GM12872 (cell line): ENCODE results near the gene SARDH.
A peak's percentile ranks its signal among the peaks of the same experiment; 100 is the strongest.

Source experiments
- TF ChIP-seq, protein P1 (sequence below): IDR thresholded peaks from 3 replicates; pipeline ENCODE4 v1.5.1; 2011; ENCODE audit warnings: low read depth, mild to moderate bottlenecking, low read length, moderate library complexity; ENCODE audit not compliant: insufficient read depth

SARDH gene

DNA sequence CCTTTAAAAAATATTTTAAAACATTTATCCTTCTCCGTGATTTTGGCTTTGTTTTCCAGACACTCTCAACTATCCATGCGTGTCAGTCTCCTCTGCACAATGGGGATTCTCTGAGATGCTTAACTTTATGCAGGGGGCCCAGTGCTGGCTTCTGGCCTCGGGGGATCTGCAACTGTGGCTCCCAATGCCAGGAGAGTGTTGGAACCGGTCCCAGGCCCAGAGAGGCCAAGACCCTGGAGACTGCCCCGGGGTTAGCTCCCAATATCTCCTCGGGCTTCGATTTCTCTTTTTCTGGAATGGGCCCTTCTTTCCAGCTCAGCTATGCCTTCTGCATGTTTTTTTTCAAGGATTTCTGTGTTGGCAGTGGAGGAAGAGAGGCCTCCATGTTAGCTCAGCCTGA, 20.1 kb upstream of the SARDH start:
- TF ChIP-seq, protein P1, sequence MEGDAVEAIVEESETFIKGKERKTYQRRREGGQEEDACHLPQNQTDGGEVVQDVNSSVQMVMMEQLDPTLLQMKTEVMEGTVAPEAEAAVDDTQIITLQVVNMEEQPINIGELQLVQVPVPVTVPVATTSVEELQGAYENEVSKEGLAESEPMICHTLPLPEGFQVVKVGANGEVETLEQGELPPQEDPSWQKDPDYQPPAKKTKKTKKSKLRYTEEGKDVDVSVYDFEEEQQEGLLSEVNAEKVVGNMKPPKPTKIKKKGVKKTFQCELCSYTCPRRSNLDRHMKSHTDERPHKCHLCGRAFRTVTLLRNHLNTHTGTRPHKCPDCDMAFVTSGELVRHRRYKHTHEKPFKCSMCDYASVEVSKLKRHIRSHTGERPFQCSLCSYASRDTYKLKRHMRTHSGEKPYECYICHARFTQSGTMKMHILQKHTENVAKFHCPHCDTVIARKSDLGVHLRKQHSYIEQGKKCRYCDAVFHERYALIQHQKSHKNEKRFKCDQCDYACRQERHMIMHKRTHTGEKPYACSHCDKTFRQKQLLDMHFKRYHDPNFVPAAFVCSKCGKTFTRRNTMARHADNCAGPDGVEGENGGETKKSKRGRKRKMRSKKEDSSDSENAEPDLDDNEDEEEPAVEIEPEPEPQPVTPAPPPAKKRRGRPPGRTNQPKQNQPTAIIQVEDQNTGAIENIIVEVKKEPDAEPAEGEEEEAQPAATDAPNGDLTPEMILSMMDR = no peak

DNA sequence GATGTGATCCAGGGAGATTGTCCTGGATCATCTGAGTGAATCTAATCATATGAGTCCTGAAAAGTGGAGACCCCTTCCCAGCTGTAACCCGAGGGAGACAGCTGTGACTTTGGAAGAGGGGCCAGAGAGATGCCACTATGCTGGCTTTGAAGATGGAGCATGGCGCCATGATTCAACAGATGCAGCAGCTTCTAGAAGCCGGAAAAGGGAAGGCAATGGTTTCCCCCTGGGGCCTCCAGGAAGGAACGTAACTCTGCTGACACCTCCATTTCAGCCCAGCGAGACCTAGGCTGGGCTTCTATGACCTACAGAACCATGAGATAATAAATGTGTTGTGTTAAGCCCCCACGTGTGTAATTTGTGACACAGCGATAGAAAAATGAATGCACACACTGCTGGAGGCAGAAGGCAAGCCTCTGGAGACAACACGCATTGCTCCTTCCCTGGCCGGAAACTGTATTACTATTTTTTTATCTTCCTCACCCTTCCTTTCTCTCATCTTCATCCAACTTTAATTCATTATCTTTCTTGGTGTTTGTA, 16.6 kb upstream of the SARDH start:
- TF ChIP-seq, protein P1 = no peak

DNA sequence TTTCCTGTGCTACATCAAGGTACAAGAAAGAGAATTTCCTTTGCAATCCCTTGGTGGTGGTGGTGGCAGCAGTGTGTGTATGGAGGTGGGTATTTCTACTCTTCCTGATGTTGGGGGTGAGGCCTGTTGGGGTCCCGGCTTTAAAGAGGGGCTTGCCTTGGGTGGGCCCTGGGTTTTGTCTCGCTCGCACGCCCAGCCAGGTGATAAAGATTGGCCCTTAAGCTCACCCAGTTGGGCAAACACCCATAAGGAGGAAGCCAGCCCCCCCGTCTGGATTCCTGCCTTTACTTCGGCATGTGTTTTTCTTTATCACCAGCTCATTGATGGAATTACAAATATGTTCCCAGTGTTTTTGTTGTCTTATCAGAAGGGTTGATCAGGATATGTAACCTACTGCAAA, 16.0 kb upstream of the SARDH start:
- TF ChIP-seq, protein P1 = no peak

DNA sequence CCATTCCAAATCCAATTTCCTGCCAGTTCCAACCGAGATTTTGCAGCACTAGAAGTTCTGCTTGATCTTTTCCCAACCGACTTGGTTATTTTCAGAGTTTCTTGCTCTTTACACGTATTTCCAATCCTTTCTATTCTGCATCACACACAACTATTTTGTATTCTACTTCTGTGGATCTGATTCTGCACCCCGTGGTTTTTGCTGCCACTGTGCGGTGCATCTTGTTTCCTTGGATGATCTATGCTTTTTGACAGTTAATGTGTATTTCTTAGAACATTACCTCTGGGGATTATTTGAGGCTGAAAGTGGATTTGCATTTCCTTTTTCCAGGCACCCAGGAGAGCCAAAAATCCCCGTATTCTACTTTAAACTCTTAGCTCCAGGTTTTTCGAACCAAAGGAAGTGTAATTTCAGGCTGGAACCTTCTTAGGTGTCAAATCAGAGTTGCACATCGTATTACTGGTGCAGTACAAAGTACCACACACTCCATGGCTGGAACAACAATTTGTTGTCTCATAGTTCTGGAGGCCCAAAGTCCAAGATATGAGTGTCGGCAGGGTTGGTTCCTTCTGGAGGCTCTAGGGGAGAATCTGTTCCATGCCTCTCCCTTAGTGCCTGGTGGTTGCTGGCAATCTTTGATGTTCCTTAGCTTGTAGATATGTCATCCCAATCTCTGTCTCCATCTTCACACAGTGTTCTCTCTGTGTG, 14.7 kb upstream of the SARDH start:
- TF ChIP-seq, protein P1 = no peak

DNA sequence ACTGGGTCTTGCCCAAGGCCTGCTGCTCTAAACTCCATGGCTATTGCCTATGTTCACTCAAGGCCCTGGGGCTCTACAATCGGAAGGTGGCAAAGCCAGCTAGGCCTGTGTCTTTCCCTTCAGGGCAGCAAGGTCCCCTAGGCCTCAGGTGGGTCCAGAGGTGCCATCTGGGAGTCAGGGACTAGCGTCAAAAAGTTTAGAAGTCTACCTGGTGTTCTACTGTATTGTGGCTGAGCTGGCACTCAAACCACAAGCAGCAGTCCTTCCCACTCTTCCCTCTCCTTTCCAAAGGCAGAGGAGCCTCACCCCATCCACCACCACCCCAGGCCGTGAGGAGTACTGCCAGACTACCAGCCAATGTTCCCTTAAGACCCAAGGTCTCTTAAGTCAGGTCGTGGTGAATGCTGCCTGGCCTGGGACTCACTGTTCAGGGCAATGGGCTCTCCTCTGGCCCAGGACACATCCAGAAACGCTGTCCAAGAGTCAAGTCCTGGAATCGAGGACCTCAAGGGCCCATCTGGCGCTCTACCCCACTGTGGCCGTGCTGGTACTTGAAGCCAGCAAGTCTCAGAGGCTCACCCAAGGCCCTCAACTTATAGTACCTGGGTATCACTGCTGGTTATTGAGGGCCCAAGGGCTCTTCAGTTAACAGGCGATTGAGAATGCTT, 13.0 kb upstream of the SARDH start:
- TF ChIP-seq, protein P1 = no peak

DNA sequence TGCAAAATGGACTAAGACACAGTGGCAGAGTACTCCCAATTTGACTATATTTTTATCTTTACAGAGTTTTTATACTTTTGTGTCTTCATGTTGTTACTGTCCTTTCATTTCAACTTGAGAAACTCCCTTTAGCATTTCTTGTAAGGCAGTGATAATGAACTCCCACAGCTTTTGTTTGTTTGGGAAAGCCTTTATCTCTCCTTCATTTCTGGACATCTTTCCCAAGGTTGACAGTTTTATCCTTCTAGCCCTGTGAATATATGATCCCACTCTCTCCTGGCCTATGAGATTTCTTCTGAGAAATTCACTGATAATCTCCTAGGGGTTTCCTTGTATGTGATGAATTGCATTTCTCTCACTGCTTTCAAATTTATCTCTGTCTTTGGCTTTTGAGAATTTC, 9.2 kb upstream of the SARDH start:
- TF ChIP-seq, protein P1 = no peak

DNA sequence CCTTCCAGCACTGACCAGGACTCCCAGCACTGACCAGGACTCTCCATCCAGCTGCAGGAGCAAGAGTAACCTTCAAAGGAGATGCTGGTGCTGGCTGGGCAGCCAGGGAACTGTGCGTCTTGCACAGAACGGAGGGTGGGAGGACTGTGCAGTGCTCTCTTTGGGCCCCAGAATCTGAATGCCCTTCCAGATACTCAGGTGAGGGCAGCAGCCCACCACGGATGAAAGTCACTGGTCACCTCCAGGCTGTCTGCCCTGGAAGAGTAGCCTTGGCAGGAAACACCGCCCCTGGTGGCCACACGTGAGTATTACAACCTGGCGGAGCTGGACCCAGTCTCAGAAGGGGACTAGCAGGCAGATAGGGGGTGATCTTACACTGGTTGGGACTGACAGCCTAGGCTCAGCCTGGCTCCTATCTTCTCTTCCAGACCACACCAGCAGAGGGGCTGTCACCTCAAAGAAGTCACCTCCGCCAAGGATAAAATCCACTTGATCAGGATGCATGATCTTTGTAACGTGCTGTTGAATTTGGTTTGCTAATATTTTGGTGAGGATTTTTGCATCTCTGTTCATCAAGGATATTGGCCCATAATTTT, 4.8 kb upstream of the SARDH start:
- TF ChIP-seq, protein P1 = peak; percentile 99
